GM10847 (cell line): Measurements from ENCODE around the gene TTC32.

ENCODE experiments used
- POLR2A ChIP-seq: IDR thresholded peaks from 2 replicates; pipeline ENCODE4 v1.6.1; 2011; ENCODE audit not compliant: insufficient read length; ENCODE audit errors: extremely low read depth

The TTC32 gene

DNA sequence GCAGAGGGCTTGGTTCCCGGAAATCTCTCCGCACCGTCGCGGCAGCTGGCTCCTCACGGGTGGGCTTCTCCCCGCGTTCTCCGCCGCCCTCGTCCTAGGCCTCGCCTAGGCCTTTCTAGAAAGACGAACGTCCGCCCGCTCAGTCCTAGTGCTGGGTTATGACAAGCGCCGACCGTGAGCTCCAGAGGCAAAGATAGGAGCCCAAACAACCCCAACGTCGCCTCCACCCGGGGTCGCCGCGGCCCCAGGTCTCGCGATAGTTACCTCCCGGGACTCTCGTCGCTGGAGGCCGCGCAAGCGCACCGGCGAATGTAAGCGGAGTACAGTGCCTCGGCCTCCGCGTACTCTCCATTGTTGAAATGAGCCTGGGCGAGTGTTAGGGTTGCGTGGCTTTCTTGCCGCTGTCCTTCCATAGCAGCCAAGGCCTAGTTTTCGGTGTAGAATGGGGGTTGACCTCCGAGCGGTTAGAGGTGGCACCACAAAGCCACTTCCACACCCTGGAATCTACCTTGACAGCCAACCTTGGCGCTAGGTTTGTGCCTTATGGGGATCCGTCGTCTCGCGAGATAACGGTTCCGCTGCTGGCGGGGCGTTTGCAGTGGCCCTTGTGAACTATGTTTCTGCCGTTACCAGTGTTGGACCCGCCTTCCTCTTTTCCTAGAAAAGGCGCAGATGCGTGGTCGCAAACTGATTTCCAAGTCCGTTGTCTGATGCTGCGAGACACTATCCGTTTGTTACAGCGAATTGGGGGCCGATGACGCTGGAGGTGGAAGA is at the start of gene TTC32:
Gene TTC32, minus strand, starts transcription at position 542 of the 774 bp plus-strand sequence. Its CDS starts 129 bp downstream, at position 413.
- TF ChIP-seq POLR2A: peak; percentile 70

- TF ChIP-seq POLR2A: no peak
These were observed 47.3 kb upstream of the TTC32 start for GRCh38 chr2:19949071-19949470.

DNA sequence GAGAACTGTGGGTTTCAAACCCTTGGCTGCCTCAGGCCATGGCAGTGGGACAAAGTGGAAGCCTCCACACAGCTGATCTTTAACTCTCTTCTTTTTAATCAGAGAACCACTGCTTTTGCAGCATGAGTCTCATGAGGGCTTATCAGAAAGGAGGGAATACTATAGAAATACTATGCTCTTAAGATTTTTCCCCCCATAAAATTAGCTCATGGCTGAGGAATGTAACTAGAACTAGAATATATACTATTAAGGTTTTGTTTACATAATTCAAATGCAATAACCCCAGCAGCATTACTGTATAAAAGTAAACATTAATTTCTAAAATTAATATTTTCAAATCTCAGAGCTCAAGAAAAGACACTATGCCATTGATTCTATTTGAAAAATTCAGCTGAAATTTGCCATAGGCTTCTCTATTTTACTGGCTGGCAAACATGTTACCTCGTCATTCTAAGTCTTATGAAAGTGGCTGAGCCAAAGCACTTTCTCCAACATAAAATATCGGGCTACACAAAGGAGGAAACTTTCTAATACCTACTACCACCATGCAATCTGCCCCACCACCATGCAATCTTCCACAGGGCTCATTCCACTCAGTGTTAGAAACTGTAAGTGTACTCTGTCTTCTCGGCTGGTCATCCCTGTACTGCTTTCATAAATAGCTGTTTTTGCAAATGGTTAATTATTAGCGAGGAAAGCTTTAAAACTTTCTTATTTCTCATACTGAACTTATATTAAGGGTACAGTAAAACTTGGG is 45.6 kb upstream of the TTC32 start:
- no peak for TF ChIP-seq POLR2A

GRCh38 chr2:19944205-19944845 is 42.5 kb upstream of the TTC32 start:
- no peak for TF ChIP-seq POLR2A

- no peak for TF ChIP-seq POLR2A
These were observed 41.4 kb upstream of the TTC32 start for GRCh38 chr2:19943189-19943588.

DNA sequence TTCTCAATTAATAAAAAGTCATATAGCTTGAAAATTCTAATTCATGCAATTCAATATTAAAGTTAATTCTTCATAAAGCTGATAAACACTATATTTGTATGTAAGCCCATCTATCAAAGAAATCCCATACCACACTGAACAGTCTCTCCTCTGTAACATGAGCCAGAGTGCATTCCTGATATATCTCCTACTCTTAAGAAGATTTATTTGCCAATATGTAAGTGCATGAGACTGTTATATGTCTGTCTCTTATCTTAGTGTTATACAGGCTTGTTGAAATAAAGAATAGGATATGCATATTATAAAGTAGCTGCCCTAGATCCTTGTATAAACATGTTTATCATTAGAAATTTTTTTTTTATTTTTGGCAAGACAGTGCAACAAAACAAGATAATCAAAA is 40.4 kb upstream of the TTC32 start:
- no peak for TF ChIP-seq POLR2A

GRCh38 chr2:19937004-19937403 is 35.2 kb upstream of the TTC32 start:
- TF ChIP-seq POLR2A: no peak

- TF ChIP-seq POLR2A: no peak
These were observed 34.4 kb upstream of the TTC32 start for GRCh38 chr2:19936203-19936602.

- no peak for TF ChIP-seq POLR2A
These were observed 31.7 kb upstream of the TTC32 start for GRCh38 chr2:19933351-19933981.

DNA sequence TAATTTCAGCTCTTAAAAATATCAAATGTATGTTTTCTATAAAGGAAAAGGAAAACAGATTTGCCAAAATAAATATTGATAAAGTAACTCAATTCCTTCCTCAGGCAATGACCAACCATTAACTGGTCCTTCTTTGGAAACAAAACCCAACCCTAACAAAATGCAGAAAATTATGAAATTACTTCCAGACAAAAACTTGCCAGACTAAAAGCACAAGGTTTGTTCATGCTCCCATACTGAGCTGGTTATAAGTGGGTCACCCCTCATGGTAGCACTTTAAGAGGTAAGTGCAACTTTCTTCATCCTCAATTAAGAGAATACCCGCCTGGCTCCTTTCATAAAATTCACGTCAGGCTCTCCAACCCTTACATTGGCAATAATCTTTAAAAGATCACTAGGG is 31.1 kb upstream of the TTC32 start:
- TF ChIP-seq POLR2A: no peak

DNA sequence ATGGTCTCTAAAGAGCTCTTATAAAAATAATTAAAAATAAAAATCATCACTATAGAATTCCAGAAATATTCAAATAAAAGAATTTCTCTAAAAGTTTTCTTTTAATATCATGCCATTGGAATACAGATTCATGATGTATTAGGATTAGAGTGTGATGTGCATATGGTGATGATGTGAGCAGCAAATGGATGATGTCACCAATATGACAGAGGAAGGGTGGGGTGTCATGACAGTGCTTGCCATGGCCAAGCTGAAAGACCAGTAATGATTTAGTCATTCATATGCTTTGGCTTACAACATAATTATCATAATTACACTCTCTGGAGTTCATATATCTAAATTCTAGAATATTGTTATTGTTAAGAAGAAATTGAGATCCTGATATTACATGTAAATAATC is 27.4 kb upstream of the TTC32 start:
- no peak for TF ChIP-seq POLR2A

DNA sequence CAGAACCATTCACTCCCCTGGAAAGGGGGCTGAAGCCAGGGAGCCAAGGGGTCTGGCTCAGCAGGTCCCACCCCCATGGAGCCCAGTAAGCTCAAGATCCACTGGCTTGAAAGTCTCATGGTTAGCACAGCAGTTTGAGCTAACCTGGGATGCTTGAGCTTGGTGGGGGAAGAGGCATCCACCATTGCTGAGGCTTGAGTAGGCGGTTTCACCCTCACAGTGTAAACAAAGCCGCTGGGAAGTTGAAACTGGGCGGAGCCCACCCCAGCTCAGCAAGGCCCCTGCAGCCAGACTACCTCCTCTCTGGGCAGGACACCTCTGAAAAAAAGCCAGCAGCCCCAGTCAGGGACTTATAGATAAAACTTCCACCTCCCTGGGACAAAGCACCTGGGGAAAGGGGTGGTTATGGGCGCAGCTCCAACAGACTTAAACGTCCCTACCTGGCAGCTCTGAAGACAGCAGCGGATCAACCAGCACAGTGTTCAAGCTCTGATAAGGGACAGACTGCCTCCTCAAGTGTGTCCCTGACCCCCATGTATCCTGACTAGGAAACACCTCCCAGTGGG is 14.7 kb upstream of the TTC32 start:
- TF ChIP-seq POLR2A: no peak

DNA sequence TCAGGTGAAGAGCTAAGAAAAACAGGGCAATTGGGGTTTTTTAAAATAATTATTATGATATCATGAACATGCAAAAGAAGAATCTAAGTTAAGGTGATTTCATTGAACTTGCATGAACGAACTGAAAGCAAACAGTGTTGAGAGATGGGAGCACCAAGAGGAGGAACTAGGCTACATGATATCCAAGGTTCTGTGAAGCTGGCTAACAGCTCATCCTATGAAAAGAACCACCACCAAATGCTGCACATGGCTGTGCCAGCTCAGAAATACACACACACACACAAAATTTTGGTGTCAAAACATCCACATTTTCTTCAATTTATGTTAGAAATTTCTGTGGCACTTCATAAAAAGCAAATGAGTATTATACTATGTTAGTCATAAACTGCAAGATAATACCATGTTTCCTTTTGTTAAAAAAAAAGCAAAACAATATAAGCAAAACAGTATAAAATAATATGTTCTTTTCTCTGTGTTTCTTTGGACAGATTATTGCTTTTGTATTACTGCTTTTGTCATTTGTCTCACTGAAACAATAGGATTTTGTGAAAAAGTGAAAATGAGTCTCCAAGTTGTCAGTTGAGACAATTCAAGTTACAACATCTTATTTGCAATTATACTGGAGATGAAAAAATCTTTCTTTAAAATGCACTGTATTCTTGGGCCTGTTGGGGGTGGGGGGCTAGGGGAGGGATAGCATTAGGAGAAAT is 12.6 kb upstream of the TTC32 start:
- no peak for TF ChIP-seq POLR2A

GRCh38 chr2:19911808-19912509 is 10.2 kb upstream of the TTC32 start:
- TF ChIP-seq POLR2A: no peak
